Hematopoietic multipotent progenitor cell treated with erythropoietin and hydrocortisone succinate and interleukin-3 and kit ligand, for 17 days (in vitro differentiated cells): ENCODE measurements around the gene DNAI2.

Experiments used
- DNase-seq: peaks from one replicate; pipeline ENCODE4 v3.0.0-alpha.2; 2015; ENCODE audit warnings: low spot score

Gene DNAI2

DNA sequence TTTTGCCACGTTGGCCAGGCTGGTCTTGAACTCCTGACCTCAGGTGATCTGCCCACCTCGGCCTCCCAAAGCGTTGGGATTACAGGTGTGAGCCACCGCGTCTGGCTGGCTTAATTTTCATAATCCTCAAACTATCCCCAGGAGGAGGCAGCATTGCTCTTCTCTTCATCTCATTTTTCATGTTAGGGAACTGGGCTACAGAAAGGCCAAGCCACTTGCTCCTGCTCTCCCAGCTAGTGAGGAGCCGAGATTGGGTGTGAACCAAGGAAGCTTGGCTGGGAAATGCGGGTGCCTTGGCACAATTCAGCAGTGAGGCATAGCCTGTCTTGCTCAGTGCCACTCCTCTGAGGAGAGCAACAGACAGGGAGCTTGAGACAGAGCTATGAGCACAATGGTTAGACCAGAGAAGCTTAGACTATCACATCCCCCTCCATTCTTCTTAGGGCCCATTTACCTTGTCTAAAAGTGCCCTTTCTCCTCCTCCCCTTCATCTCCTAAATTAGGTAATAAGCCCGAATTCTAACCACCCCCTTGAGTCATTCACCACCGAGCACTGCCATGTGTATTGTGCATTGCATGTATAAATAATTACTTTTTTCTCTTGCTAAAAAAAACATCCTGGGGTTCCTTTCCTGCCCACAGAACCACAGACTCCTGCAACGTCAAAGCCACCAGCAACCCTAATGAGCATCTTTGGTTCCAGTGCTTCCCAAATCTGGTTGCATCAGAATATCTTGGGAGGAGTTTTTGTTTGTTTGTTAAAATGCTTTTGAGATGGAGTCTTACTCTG lies 32.0 kb downstream of the DNAI2 start:
- DNase-seq: no peak

DNA sequence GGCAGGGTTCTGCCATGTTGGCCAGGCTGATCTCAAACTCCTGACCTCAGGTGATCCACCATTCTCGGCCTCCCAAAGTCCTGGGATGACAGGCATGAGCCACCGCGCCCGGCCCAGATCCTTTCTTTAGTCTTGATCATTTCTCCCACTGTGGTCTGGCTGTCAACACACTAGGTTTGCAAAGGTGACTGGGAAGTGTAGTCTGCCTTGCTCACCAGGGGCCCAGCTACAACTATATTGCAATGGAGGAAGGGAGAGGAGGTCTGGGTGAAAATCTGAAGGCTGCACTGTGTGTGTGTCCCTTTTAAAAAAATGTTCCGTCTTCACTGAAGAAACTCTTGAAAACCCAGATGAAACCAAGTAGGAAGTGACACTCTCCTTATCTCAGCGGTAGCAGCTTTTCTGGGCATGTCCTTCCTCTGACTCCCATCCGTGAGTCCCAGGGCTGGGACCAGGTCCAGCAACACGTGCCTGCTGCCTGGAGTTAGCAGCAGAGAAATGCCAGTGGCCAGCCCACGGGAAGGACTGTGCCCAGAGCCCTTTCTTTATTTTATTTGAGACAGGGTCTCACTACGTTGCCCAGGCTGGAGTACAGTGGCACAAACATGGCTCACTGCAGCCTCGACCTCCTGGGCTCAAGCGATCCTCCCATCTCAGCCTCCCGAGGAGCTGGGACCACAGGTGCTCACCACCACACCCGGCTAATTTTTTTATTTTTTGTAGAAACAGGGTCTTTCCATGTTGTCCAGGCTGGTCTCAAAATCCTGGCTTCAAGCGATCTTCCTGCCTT lies 34.1 kb downstream of the DNAI2 start:
- peak; percentile 12 for DNase-seq

- DNase-seq: no peak
These were observed 35.9 kb downstream of the DNAI2 start for GRCh38 chr17:74309902-74310301.

DNA sequence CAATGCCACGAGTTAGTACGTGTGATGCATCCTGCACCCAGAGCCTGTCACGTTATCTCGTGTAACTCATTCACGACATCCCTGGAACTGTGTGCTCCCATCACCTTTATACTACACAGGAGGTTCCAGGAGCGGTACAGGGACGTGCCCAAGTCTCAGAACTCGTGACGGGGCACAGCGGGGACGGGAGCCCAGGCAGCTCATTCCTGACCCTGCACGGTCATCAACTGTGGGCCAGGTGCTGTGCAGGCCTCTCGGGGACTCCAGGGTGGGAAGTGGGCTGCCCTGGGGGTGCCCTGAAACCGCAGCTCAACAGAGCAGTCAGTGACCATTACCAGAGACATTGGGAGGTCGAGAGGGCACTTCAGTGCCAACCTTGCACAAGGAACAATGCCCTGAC lies 40.8 kb downstream of the DNAI2 start:
- no peak for DNase-seq

DNA sequence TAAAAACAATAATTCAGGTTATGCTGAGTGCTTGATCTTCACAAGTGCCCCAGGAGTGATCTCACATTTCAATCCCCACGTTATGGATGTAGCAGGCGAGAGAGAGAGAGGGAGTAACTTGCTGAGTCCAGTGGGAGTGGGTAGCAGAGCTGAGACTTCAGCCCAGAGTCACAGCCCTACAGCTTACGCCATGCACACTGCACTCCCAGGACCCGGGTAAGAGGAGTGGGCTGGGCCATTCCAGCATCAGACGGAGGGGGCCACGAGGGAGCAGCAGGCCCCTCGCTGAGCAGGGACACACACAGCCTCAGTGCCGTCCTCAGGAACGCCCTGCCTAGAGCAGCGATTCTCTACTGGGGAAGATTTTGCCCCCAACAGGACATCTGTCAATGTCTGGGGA lies 42.2 kb downstream of the DNAI2 start:
- no peak for DNase-seq

DNA sequence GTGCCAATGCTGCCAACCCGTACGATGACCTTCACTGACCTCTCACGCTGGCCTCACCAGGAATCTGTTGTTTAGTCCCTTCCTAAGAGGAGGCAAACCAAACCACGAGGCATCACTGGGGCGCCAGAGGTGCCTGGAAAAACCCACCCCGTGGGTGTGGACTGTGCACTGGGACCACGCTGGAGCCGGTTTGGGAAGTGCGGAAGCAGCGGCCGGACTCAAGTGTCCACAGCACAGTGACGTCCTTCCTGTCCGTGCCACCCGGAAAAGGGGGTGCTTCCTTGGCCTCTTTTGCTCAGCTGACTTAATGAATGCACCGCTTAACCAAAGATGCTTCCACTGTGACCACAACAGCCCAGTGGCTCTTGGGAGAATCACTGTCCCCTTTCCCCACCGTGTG lies 43.0 kb downstream of the DNAI2 start:
- no peak for DNase-seq

DNA sequence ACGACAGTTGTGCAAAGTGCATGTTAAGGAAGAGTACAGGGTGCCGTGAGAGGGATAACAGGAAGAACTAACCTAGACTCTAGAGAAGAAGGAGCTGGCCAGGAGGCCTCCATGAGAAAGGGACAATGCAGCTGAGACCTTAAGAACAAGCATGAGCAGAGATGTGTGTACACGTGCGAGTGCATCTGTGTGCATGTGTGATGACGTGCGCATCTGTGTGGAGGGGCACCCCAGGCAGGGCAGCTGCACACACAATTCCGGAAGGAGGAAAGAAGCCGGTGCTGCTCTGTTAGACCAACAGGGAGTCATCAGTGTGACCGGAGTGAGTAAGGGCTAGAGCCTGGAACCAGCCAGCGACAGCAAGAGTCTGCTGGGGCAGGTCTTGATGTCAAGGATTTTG lies 44.4 kb downstream of the DNAI2 start:
- no peak for DNase-seq

DNA sequence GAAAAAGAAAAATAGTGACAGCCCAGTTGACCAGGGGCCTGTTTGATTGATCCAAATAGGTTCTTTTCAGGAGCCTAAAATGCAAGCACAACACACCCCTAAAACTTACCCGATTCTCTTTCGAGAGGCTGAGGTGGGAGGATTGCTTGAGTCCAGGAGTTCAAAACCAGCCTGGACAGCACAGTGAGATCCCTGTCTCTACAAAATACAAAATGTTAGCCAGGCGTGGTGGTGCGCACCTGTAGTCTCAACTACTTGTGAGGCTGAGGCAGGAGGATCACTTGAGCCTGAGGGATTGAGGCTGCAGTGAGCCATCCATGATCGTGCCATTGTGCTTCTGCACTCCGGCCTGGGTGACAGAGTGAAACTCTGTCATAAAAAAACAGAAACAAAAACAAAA lies 50.5 kb downstream of the DNAI2 start:
- no peak for DNase-seq

- no peak for DNase-seq
These were observed 51.3 kb downstream of the DNAI2 start for GRCh38 chr17:74325376-74325742.

- DNase-seq: no peak
These were observed 51.8 kb downstream of the DNAI2 start, which contains the start of gene KIF19 for GRCh38 chr17:74325743-74326379. Gene KIF19 (plus strand): TSS chr17:74326226. CDS start chr17:74326350, 124 bp downstream.

GRCh38 chr17:74326506-74326905 lies 52.5 kb downstream of the DNAI2 start:
- no peak for DNase-seq

- no peak for DNase-seq
These were observed 54.5 kb downstream of the DNAI2 start for GRCh38 chr17:74328487-74328886.

DNA sequence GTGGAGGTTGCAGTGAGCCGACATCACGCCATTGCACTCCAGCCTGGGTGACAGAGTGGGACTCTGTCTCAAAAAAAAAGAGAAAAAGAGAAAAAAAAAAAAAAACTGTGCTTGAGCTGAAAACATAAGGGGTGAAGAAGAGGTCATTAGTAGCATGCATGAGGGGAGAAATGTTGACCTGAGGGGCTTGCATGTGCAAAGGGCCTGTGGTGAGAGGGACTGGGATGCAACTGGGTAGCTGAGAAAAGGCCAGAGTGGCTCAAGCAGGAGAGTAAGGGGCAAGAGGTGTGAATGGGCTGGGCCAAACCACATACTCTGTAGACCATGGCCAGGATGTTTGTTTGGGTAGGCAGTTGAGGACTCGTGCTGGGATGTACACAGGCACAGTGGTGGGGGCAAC lies 55.3 kb downstream of the DNAI2 start:
- DNase-seq: no peak

DNA sequence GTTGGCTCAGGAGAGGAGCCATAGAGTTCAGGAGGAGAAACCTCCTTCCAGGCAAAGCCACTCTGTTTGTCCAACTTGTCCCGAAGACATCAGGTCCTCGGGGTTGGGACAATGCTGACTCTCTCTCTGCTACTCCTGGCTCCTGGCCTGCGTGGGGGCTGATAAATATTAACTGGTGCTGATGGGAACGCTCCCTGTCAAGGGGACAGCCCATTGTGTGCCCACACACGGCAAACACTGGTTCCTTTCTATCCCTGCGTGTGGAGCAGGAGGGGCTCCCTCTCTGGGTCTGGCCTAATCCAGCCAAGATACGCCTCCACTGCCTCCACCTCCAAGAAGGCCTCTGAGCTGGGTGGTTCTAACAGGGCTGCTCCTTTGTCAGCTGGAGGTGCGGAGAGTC lies 56.4 kb downstream of the DNAI2 start:
- DNase-seq: no peak

- DNase-seq: no peak
These were observed 58.1 kb downstream of the DNAI2 start for GRCh38 chr17:74332017-74332650.

- DNase-seq: peak; percentile 27
These were observed 58.8 kb downstream of the DNAI2 start for GRCh38 chr17:74332763-74333283.

DNA sequence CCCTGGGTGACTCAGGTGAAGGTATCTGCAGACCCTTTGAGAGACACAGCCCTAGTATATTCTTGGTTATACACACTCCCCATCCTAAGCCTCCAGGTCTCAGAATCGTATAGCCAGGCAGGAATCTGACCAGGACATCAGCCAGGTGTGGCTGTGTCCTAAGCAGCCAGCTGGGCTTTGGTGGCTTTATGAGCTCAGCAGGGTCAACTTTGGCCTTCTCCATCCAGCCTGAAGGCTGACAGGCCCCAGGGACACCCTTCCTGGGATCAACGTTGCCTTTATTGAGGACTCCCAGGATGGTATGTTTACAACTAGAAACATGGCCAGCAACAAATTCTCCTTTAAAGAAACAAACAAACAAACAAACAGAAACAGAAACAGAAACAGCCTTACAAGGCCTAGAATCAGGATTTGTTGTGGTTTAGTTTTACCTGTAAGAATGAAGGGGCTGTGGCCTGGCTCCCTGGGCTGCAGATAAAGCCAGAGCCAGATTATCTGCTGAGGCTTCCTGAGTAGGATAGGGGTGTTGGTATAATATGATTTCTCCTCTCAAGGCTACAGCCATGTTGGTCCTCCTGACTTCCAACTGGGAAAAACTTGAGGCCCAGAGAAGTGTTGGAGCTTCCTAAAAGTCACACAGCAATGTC lies 60.5 kb downstream of the DNAI2 start:
- no peak for DNase-seq

GRCh38 chr17:74335529-74336062 lies 61.6 kb downstream of the DNAI2 start:
- no peak for DNase-seq

GRCh38 chr17:74336307-74336706 lies 62.3 kb downstream of the DNAI2 start:
- DNase-seq: no peak

DNA sequence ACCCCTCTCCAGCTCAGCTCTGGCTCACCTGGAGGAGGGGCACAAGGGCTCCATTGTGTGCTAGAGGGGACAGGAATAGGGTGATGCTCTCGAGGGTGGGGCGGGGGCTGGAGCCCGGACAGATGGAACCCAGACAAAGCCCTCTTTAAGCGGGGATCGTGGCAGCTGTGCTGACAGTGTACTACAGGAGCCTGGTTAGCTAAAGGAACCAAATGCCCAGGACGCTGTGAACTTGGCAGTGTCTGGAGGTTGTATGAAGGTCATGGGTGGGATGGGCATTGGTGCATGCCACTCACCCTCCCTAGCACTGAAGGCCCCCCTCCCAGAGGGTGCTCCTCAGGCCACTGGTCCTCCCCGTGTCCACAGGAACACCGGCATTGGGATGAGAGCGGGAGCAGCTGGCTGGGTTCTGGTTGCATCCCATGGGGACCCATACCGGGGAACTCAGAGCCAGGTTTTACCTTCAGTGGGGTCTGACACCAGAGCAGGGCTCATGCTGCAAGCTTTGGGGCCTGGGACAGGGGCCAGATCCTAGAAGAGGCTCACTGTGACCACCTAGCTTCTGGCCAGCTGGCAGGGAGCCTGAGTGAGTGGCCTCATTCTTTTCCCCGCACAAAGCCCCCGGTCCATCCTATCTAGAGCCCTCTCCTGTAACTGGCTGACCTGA lies 63.9 kb downstream of the DNAI2 start:
- DNase-seq: no peak
